Nephron progenitor cell (in vitro differentiated cells): Measurements from ENCODE around the gene NIPAL4.

Source experiments
- DNase-seq: peaks from one replicate; pipeline ENCODE4 v3.0.0; 2021
- H3K27ac Mint-ChIP-seq: 2 replicates; pipeline ENCODE4 v1.8.0; 2021; ENCODE audit warnings: mild to moderate bottlenecking, moderate library complexity, mixed read lengths
- H3K27me3 Mint-ChIP-seq: 2 replicates; pipeline ENCODE4 v1.8.0; 2021; ENCODE audit warnings: mild to moderate bottlenecking, low read depth, mixed read lengths; ENCODE audit not compliant: poor library complexity
- H3K36me3 Mint-ChIP-seq: 2 replicates; pipeline ENCODE4 v1.8.0; 2021; ENCODE audit warnings: low read depth, mixed read lengths
- H3K4me1 Mint-ChIP-seq: 2 replicates; pipeline ENCODE4 v1.8.0; 2021; ENCODE audit warnings: mixed read lengths
- H3K4me3 Mint-ChIP-seq: 2 replicates; pipeline ENCODE4 v1.8.0; 2021; ENCODE audit warnings: mild to moderate bottlenecking, moderate library complexity, mixed read lengths
- H3K9me3 Mint-ChIP-seq: 2 replicates; pipeline ENCODE4 v1.8.0; 2021; ENCODE audit warnings: mild to moderate bottlenecking, moderate library complexity, mixed read lengths
- TF ChIP-seq, protein P1 (sequence below): fragments of 200-600 bp; sonication (generic); IDR thresholded peaks from 2 replicates; pipeline ENCODE4 v1.5.0; 2021; ENCODE audit warnings: antibody characterized with exemption

NIPAL4 gene

GRCh38 chr5:157443041-157443549, 16.9 kb upstream of the NIPAL4 start:
- Mint-ChIP-seq H3K36me3 (no peaks in the 10 kb centered on the region), H3K9me3 (peaks cover 17% of the 10 kb centered on the region), H3K4me1 (peaks cover 21% of the 10 kb centered on the region), H3K27ac (no peak overlapping the region), H3K4me3 (no peak overlapping the region), H3K27me3 (peaks cover 10% of the 10 kb centered on the region)
- TF ChIP-seq, protein P1, sequence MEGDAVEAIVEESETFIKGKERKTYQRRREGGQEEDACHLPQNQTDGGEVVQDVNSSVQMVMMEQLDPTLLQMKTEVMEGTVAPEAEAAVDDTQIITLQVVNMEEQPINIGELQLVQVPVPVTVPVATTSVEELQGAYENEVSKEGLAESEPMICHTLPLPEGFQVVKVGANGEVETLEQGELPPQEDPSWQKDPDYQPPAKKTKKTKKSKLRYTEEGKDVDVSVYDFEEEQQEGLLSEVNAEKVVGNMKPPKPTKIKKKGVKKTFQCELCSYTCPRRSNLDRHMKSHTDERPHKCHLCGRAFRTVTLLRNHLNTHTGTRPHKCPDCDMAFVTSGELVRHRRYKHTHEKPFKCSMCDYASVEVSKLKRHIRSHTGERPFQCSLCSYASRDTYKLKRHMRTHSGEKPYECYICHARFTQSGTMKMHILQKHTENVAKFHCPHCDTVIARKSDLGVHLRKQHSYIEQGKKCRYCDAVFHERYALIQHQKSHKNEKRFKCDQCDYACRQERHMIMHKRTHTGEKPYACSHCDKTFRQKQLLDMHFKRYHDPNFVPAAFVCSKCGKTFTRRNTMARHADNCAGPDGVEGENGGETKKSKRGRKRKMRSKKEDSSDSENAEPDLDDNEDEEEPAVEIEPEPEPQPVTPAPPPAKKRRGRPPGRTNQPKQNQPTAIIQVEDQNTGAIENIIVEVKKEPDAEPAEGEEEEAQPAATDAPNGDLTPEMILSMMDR = no peak
- DNase-seq = no peak

GRCh38 chr5:157444224-157444623, 15.8 kb upstream of the NIPAL4 start:
- no peak for DNase-seq
- H3K27ac Mint-ChIP-seq = no peak overlapping the region
- H3K9me3 Mint-ChIP-seq = peaks cover 10% of the 10 kb centered on the region
- H3K27me3 Mint-ChIP-seq = peaks cover 10% of the 10 kb centered on the region
- H3K36me3 Mint-ChIP-seq = no peaks in the 10 kb centered on the region
- TF ChIP-seq, protein P1 = no peak
- H3K4me3 Mint-ChIP-seq = no peak overlapping the region
- H3K4me1 Mint-ChIP-seq = peaks cover 21% of the 10 kb centered on the region

DNA sequence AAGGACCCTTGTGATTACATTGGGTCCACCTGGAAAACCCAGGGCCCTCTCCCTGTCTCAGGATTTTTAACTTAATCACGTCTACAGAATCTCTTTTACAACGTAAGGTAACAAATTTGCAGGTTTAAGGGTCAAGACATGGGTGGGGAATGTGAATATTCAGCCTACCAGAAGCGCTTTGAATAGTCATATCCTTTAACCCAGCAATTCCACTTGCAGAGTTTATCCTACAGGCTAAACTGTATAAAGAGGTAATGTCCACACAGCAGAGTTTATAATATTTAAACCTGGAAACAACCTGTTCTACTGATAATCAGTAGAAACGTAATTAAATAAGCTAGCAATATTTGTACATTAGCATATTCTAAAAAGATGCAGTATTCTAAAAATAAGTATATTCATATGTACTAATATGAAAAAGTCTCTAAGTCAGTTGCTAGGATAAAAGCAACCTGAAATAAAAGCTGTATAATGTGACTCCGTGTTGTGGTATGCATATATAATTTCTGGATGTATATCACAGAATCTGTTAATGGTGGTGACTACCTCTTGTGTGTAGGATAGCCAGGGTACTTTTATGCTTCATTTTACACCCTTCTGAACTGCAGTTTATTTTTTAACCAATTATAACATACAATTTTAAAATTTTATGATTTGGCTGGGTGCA, 14.1 kb upstream of the NIPAL4 start:
- Mint-ChIP-seq H3K4me1 (peaks cover 21% of the 10 kb centered on the region), H3K9me3 (no peaks in the 10 kb centered on the region), H3K4me3 (no peak overlapping the region), H3K27me3 (peaks cover 10% of the 10 kb centered on the region), H3K27ac (peak overlapping the region; percentile 38), H3K36me3 (no peaks in the 10 kb centered on the region)
- TF ChIP-seq, protein P1 = no peak
- DNase-seq = no peak

- H3K27ac Mint-ChIP-seq = no peak overlapping the region
- H3K9me3 Mint-ChIP-seq = no peaks in the 10 kb centered on the region
- no peaks in the 10 kb centered on the region for H3K36me3 Mint-ChIP-seq
- H3K27me3 Mint-ChIP-seq = peaks cover 10% of the 10 kb centered on the region
- no peak for DNase-seq
- TF ChIP-seq, protein P1 = no peak
- no peak overlapping the region for H3K4me3 Mint-ChIP-seq
- H3K4me1 Mint-ChIP-seq = peaks cover 21% of the 10 kb centered on the region
These were observed 13.5 kb upstream of the NIPAL4 start for GRCh38 chr5:157446412-157446935.

DNA sequence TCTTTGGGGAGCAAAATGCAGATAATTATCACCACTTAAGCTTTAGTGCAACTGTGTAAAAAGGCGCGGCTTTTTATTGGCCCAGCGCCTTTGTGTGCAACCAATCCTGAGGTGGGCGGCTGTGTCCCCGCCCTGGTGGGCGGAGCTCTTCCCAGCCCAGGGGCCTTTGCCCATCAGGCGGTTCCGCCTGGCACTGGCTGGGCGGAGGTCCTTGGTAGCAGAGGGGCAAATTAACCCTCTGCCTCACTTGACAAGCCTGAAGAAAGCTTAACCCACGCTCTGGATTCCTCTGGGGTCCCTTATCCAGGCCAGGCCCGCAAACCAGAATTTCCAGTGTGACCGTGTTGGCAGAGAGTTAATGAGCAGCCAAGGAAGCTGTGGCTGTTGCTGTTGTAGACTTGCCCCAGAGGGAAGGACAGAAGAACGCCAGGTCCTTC, 12.8 kb upstream of the NIPAL4 start:
- Mint-ChIP-seq H3K27me3 (peaks cover 10% of the 10 kb centered on the region), H3K27ac (no peak overlapping the region), H3K36me3 (no peaks in the 10 kb centered on the region), H3K4me1 (peaks cover 21% of the 10 kb centered on the region), H3K9me3 (no peaks in the 10 kb centered on the region), H3K4me3 (no peak overlapping the region)
- TF ChIP-seq, protein P1 = no peak
- no peak for DNase-seq
